DND-41 (cell line): Measurements from ENCODE around the gene TPPP.

Source experiments
- ATAC-seq: fragments of 200-7000 bp; cut with Tn5 transposase; 3 replicates; pipeline ENCODE4 v1.9.1; 2021; ENCODE audit warnings: low read depth; ENCODE audit not compliant: insufficient read depth
- DNase-seq: peaks from one replicate; pipeline ENCODE4 v3.0.0-alpha.2; 2020
- H2AFZ ChIP-seq: 2 replicates; pipeline ENCODE4 v1.6.0; 2012; ENCODE audit warnings: low read depth, low read length
- H3K27ac ChIP-seq: 2 replicates; pipeline ENCODE4 v1.5.1; 2012; ENCODE audit warnings: low read length, inconsistent platforms
- H3K27me3 ChIP-seq: fragments of 200-600 bp; sonication (generic); 2 replicates; pipeline ENCODE4 v1.6.0; 2012; ENCODE audit warnings: low read length, mild to moderate bottlenecking, inconsistent platforms; ENCODE audit not compliant: insufficient read depth, poor library complexity
- H3K36me3 ChIP-seq: 2 replicates; pipeline ENCODE4 v1.5.1; 2012; ENCODE audit warnings: low read length, inconsistent platforms; ENCODE audit not compliant: insufficient read depth
- H3K4me1 ChIP-seq: 2 replicates; pipeline ENCODE4 v1.5.1; 2012; ENCODE audit warnings: mild to moderate bottlenecking, low read length; ENCODE audit not compliant: insufficient read depth
- H3K4me2 ChIP-seq: 2 replicates; pipeline ENCODE4 v1.6.0; 2012; ENCODE audit warnings: mild to moderate bottlenecking, moderate library complexity, low read length, inconsistent platforms; ENCODE audit not compliant: insufficient read depth
- H3K4me3 ChIP-seq, 2 experiments: fragments of 200-600 bp in 1 of 2; shearing (Covaris generic) in 1 of 2; 2 replicates each; pipeline ENCODE4 v1.5.1; 2012 to 2016; ENCODE audit warnings: inconsistent platforms in 2 of 2, low read length in 2 of 2, mild to moderate bottlenecking in 2 of 2, low read depth in 1 of 2, moderate library complexity in 1 of 2
- H3K79me2 ChIP-seq: 2 replicates; pipeline ENCODE4 v1.6.0; 2012; ENCODE audit warnings: low read length, inconsistent platforms; ENCODE audit not compliant: insufficient read depth
- H3K9ac ChIP-seq: 2 replicates; pipeline ENCODE4 v1.6.0; 2012; ENCODE audit warnings: low read depth, mild to moderate bottlenecking, inconsistent platforms, low read length, moderate library complexity
- H3K9me3 ChIP-seq: 2 replicates; pipeline ENCODE4 v1.5.1; 2012; ENCODE audit warnings: low read length, moderate library complexity, mild to moderate bottlenecking, inconsistent platforms; ENCODE audit not compliant: insufficient read depth, severe bottlenecking
- H4K20me1 ChIP-seq: 2 replicates; pipeline ENCODE4 v1.6.0; 2012; ENCODE audit warnings: low read length; ENCODE audit not compliant: insufficient read depth
- EZH2 ChIP-seq: IDR thresholded peaks from 3 replicates; pipeline ENCODE4 v1.6.1; 2012; ENCODE audit warnings: borderline replicate concordance, low read depth, mild to moderate bottlenecking, moderate library complexity, low read length, inconsistent platforms; ENCODE audit not compliant: severe bottlenecking
- TF ChIP-seq, protein P1 (sequence below): IDR thresholded peaks from 2 replicates; pipeline ENCODE4 v1.5.1; 2012; ENCODE audit warnings: borderline replicate concordance, low read length, moderate library complexity, mild to moderate bottlenecking; ENCODE audit not compliant: poor library complexity, severe bottlenecking; ENCODE audit errors: extremely low read depth

The TPPP gene

DNA sequence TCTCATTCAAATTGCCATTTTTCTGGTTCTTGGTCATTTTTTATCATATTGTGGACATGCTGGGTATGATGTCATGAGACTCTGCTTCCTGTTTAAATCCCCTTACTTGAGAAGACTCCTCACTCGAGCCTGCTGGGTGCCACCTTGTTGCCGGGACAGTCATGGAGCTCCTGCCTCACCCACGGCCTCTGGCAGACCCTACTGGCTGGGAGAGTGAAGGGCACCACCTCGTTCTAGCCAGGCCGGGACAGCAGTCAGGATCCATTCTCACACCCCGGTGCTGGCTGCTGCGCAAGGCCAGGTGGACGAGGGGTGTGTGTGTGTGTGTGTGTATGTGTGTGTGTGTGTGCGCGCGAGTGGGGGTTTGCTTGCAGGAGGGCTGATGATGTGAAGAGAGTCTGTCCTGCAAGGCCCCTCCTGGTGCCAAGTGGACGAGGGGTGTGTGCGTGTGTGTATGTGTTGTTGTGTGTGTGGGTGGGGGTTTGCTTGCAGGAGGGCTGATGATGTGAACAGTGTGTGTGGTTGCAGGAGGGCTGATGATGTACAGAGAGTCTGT, 76.6 kb downstream of the TPPP start:
- Histone ChIP-seq H3K9ac (no peak overlapping the region), H3K27me3 (no peaks in the 10 kb centered on the region), H3K4me3 (no peak overlapping the region), H3K36me3 (peaks cover 66% of the 10 kb centered on the region), H2AFZ (no peak overlapping the region), H3K27ac (no peak overlapping the region), H3K9me3 (peaks cover 5% of the 10 kb centered on the region), H3K4me1 (peaks cover 28% of the 10 kb centered on the region), H3K79me2 (peaks cover 64% of the 10 kb centered on the region), H4K20me1 (peaks cover 36% of the 10 kb centered on the region), H3K4me2 (no peak overlapping the region)
- DNase-seq (no peak), ATAC-seq (no peak)
- TF ChIP-seq, protein P1, sequence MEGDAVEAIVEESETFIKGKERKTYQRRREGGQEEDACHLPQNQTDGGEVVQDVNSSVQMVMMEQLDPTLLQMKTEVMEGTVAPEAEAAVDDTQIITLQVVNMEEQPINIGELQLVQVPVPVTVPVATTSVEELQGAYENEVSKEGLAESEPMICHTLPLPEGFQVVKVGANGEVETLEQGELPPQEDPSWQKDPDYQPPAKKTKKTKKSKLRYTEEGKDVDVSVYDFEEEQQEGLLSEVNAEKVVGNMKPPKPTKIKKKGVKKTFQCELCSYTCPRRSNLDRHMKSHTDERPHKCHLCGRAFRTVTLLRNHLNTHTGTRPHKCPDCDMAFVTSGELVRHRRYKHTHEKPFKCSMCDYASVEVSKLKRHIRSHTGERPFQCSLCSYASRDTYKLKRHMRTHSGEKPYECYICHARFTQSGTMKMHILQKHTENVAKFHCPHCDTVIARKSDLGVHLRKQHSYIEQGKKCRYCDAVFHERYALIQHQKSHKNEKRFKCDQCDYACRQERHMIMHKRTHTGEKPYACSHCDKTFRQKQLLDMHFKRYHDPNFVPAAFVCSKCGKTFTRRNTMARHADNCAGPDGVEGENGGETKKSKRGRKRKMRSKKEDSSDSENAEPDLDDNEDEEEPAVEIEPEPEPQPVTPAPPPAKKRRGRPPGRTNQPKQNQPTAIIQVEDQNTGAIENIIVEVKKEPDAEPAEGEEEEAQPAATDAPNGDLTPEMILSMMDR = no peak
- no peak for TF ChIP-seq EZH2

DNA sequence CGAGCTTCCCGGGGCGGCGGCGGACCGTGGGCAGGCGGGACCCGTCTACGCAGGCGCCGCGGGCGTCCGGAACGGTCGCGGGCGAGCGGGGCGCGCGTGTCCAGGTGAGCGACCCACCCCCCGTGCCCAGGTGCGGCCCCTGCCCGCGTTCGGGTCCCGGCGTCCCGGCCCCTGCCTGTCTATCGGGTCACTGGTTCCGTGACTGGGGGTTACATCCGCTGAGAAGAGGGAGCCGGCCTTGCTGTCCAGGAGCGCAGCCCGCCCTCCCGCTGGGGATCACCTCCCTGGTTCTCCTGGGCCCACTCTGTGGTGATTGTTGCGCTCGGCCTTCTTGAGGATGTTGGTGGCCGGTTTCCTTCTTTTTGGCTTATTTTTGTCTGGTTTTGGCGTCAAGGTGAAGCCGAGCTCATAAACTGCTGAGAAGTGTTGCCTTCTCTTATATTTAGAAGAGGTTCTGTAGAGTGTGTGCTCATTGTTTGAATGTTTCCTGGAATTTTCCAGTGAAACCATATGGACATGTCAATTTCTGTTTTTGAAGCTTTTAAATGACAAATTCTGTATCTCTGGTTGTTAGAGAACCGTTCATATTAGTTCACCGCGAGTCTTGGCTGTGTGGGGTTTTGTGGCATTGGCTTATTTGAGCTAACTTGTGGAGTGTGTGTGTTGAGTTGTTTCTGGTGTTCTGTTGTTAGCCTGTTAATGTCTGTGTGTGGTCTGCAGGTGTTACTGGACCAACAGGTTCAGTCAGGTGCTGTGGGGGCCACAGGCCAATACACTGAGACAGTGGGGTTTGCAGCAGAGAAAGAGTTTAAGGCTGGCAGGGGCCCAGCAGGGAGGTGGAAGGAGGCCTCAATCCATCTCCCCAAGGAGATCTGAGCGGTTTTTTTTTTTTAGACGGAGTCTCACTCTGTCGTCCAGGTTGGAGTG, 80.4 kb downstream of the TPPP start:
- peak; percentile 34 for ATAC-seq
- Histone ChIP-seq H3K4me1 (peaks cover 40% of the 10 kb centered on the region), H3K27ac (peak overlapping the region; percentile 67), H3K9me3 (peaks cover 5% of the 10 kb centered on the region), H3K4me2 (peak overlapping the region; percentile 67), H3K27me3 (no peaks in the 10 kb centered on the region), H3K36me3 (peaks cover 28% of the 10 kb centered on the region), H3K4me3 (peak overlapping the region; percentile 55 to 80), H4K20me1 (peaks cover 21% of the 10 kb centered on the region), H2AFZ (peak overlapping the region; percentile 68), H3K9ac (peak overlapping the region; percentile 74), H3K79me2 (peaks cover 57% of the 10 kb centered on the region)
- TF ChIP-seq, protein P1 = no peak
- TF ChIP-seq EZH2 = no peak
- DNase-seq = peak; percentile 42

DNA sequence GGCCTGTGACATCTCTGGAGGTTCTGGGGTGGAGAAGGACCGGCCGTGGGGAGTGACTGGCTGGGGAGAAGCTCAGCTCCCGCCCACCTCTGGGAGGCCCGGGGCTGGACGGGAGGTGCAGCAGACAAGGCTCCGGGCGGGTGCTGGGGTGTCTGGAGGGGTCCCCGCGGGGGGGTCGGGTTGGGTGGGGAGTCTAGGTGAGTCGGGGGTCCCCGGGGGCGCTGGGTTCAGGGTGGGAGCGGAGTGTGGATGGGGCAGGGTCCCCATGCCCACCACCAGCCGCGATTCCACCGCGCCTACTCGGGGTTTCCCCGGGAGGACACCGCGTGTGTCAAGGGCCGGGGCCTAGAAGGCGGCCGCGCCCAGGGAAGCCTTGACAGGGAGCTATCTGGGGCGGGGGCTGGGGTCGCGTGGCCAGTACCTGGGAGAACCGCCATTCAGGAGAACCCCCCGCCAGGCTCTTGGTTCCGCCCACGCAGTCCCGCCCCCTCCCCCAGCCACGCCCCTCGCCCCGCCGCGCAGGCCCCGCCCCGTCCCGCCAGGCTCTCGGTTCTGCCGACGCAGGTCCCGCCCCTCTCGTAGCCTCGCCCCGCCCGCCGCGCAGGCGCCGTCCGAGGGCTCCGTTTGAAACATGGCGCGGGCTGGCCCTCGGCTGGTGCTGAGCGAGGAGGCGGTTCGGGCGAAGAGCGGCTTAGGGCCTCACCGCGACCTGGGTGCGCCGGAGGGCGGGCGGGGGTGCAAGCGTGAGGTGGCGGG, 81.2 kb downstream of the TPPP start, which contains the start of gene CEP72:
Gene CEP72 (plus strand): TSS at position 610 of the 756 bp plus-strand sequence. CDS start 22 bp downstream, at position 632.
- Histone ChIP-seq H3K27ac (peak within 1 kb of the TSS; percentile 67), H4K20me1 (peaks cover 14% of the 10 kb centered on the region), H2AFZ (peak within 1 kb of the TSS; percentile 98), H3K4me2 (peak within 1 kb of the TSS; percentile 98), H3K79me2 (peaks cover 49% of the 10 kb centered on the region), H3K9me3 (peaks cover 5% of the 10 kb centered on the region), H3K36me3 (peaks cover 20% of the 10 kb centered on the region), H3K4me1 (peaks cover 40% of the 10 kb centered on the region), H3K27me3 (no peaks in the 10 kb centered on the region), H3K9ac (peak within 1 kb of the TSS; percentile 74), H3K4me3 (peak within 1 kb of the TSS; percentile 55 to 80)
- TF ChIP-seq EZH2 = no peak
- TF ChIP-seq, protein P1 = no peak
- DNase-seq = peak; percentile 93
- peak; percentile 89 for ATAC-seq
